Calu3 (cell line): ENCODE measurements around the gene SLC48A1. TPM values are rescaled to one million over a fixed set of nuclear protein-coding genes. Genes with fewer than 3 reads are reported as not detected.

Source experiments
- BruUV-seq: library from RNA; stranded (reverse); fragments of 400-500 nt; replicated peaks from 2 replicates; lab custom pipeline; 2021; lab: Mats Ljungman, UMichigan
- CTCF ChIA-PET: fragments of 300-600 bp; sonication (Branson Sonifier 250); formaldehyde crosslinking; loops from one replicate; lab custom pipeline; 2022; ENCODE audit warnings: antibody characterized with exemption; lab: Charles Lee
- DNase-seq: peaks from one replicate; pipeline ENCODE4 v3.0.0; 2022
- H3K27ac Mint-ChIP-seq: one replicate; pipeline ENCODE4 v1.8.0; 2022; ENCODE audit warnings: mixed read lengths; ENCODE audit not compliant: unreplicated experiment
- H3K27me3 Mint-ChIP-seq: one replicate; pipeline ENCODE4 v1.8.0; 2022; ENCODE audit warnings: mixed read lengths; ENCODE audit not compliant: unreplicated experiment
- H3K36me3 Mint-ChIP-seq: one replicate; pipeline ENCODE4 v1.8.0; 2022; ENCODE audit warnings: mild to moderate bottlenecking, moderate library complexity, mixed read lengths; ENCODE audit not compliant: insufficient read depth, unreplicated experiment
- H3K4me1 Mint-ChIP-seq: one replicate; pipeline ENCODE4 v1.8.0; 2022; ENCODE audit warnings: mild to moderate bottlenecking, low read depth, mixed read lengths; ENCODE audit not compliant: unreplicated experiment
- H3K4me3 Mint-ChIP-seq: one replicate; pipeline ENCODE4 v1.8.0; 2022; ENCODE audit warnings: mild to moderate bottlenecking, low read depth, moderate library complexity, mixed read lengths; ENCODE audit not compliant: unreplicated experiment
- H3K9me3 Mint-ChIP-seq: one replicate; pipeline ENCODE4 v1.8.0; 2022; ENCODE audit warnings: low read depth, mixed read lengths; ENCODE audit not compliant: unreplicated experiment
- intact Hi-C: fragments of 100-400 bp; cut with micrococcal nuclease; formaldehyde crosslinking; loops from one replicate; pipeline ENCODE4 v1.10.0; 2022; ENCODE audit not compliant: unreplicated experiment
- total RNA-seq: library from RNA; stranded (reverse); gene quantifications from 2 replicates; pipeline ENCODE4 v1.2.3, GENCODE V29; 2022
- TF ChIP-seq, protein P1 (sequence below): fragments of 200-600 bp; IDR thresholded peaks from one replicate; pipeline ENCODE4 v1.8.0; 2022; ENCODE audit warnings: antibody characterized with exemption; ENCODE audit not compliant: unreplicated experiment

The SLC48A1 gene
- total RNA-seq, 1 experiment from 2014 or later: 17.2 TPM

DNA sequence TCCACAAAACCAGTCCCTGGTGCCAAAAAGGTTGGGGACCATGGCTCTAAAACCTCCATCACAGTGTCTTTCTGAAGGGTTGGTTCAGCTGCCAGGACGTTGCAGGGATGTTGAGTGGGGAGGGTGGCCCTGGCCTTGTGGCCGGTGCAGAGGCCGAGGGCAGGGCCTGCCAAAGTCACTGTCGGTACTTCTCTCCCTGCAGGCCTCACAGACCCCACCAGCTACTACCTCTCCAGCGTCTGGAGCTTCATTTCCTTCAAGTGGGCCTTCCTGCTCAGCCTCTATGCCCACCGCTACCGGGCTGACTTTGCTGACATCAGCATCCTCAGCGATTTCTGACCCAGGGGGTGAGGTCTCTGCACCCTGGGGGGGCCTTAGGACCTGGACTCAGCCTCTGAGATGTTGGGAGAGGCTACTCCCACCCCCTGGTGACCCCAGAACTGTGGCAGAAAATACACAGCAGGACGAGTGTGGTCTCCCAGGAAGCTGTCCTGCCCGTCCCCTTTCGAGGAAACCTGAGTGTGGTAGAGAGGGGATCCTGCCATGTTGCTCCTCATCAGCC, 7.0 kb downstream of the SLC48A1 start:
- no TSS peak for BruUV-seq
- intact Hi-C loops: loop anchor here (1.0 to 5.0 kb wide), 2 partner anchors 57 to 65 kb away; no protein-coding TSS in a partner anchor
- no peaks in the 10 kb centered on the region for H3K9me3 Mint-ChIP-seq
- no peak overlapping the region for H3K27ac Mint-ChIP-seq
- H3K4me1 Mint-ChIP-seq: no peaks in the 10 kb centered on the region
- CTCF ChIA-PET: interaction anchor here (0.8 to 5.0 kb wide), 6 partner anchors 12 to 59 kb away, joined by 3 to 21 read pairs (median 4); no protein-coding TSS in a partner anchor
- TF ChIP-seq, protein P1, sequence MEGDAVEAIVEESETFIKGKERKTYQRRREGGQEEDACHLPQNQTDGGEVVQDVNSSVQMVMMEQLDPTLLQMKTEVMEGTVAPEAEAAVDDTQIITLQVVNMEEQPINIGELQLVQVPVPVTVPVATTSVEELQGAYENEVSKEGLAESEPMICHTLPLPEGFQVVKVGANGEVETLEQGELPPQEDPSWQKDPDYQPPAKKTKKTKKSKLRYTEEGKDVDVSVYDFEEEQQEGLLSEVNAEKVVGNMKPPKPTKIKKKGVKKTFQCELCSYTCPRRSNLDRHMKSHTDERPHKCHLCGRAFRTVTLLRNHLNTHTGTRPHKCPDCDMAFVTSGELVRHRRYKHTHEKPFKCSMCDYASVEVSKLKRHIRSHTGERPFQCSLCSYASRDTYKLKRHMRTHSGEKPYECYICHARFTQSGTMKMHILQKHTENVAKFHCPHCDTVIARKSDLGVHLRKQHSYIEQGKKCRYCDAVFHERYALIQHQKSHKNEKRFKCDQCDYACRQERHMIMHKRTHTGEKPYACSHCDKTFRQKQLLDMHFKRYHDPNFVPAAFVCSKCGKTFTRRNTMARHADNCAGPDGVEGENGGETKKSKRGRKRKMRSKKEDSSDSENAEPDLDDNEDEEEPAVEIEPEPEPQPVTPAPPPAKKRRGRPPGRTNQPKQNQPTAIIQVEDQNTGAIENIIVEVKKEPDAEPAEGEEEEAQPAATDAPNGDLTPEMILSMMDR: no peak
- H3K4me3 Mint-ChIP-seq: no peak overlapping the region
- H3K27me3 Mint-ChIP-seq: no peaks in the 10 kb centered on the region
- DNase-seq: no peak
- H3K36me3 Mint-ChIP-seq: peaks cover 19% of the 10 kb centered on the region

DNA sequence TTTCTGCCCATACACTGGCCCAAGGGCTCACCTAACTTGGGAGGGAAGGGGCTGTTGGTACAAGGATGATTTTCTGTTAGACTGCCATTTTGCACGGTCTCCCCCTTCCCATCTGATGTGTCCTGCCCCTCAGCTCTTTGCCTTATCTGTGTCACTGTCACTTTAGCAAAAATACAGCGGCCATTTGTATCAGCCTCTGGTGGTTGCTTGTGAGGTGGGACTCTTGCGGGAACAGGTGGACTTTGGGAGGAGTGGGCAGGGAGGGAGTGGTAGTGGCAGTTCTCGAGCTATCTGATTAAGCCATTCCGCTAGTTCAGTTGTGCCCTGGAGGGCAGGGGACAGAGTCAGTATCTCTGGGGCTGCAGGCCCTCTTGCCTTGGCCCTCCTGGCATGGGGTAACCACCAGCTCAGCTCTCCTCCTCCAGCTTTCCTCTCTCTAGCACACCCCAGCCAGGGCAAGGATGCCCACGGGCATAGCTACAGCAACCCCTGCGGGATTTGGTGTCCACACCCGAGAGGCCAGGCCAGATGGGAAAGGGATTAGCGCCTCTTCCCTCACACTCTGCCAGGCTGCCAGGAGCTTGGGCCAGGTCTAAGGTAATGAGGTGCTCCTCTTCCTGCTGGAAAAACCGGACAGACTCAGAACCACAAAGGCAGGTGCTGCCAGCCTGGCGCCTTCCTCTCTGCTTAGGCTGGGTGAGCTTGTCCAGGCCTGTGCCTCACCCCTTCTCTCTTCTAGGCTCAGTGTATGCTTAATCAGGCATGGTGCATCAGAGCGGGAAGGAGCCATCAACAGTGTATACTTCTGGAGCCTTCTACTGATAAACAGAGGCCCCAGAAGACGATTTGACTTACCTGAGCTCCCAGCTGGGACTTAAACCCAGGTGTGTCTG, 8.7 kb downstream of the SLC48A1 start:
- no peak for DNase-seq
- Mint-ChIP-seq H3K4me3 (no peak overlapping the region), H3K36me3 (peaks cover 12% of the 10 kb centered on the region), H3K27me3 (no peaks in the 10 kb centered on the region), H3K4me1 (no peaks in the 10 kb centered on the region), H3K27ac (no peak overlapping the region), H3K9me3 (no peaks in the 10 kb centered on the region)
- TF ChIP-seq, protein P1: no peak
- CTCF ChIA-PET: interaction anchor here (1.4 kb wide), 1 partner anchor 57 kb away, joined by 4 read pairs; no protein-coding TSS in a partner anchor
- intact Hi-C loops: no loop called here
- no TSS peak for BruUV-seq

DNA sequence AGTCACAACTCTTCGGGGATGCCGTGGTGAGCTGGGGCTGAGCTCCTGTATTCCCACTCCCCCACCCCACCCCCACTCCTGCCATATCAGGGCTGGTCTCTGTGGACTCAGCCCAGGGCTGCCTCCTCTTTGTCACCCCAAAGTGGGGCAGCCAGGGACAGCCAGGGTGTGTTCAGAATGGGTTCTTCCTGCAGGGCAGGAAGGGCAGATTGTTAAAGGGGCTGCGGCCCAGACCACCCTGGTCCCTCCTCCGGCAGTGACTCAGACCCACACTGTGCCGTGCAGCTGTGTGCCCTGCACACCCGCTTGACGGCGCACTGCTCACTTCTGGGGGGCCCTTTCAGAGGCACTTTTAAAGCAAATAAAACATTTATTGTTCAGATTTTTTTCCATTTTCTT, 9.3 kb downstream of the SLC48A1 start:
- no peaks in the 10 kb centered on the region for H3K27me3 Mint-ChIP-seq
- H3K36me3 Mint-ChIP-seq: peaks cover 12% of the 10 kb centered on the region
- H3K9me3 Mint-ChIP-seq: no peaks in the 10 kb centered on the region
- H3K4me1 Mint-ChIP-seq: no peaks in the 10 kb centered on the region
- no peak for DNase-seq
- no peak overlapping the region for H3K27ac Mint-ChIP-seq
- no TSS peak for BruUV-seq
- CTCF ChIA-PET: interaction anchor here (1.4 kb wide), 1 partner anchor 56 kb away, joined by 4 read pairs; no protein-coding TSS in a partner anchor
- intact Hi-C loops: no loop called here
- H3K4me3 Mint-ChIP-seq: no peak overlapping the region
- TF ChIP-seq, protein P1: no peak

DNA sequence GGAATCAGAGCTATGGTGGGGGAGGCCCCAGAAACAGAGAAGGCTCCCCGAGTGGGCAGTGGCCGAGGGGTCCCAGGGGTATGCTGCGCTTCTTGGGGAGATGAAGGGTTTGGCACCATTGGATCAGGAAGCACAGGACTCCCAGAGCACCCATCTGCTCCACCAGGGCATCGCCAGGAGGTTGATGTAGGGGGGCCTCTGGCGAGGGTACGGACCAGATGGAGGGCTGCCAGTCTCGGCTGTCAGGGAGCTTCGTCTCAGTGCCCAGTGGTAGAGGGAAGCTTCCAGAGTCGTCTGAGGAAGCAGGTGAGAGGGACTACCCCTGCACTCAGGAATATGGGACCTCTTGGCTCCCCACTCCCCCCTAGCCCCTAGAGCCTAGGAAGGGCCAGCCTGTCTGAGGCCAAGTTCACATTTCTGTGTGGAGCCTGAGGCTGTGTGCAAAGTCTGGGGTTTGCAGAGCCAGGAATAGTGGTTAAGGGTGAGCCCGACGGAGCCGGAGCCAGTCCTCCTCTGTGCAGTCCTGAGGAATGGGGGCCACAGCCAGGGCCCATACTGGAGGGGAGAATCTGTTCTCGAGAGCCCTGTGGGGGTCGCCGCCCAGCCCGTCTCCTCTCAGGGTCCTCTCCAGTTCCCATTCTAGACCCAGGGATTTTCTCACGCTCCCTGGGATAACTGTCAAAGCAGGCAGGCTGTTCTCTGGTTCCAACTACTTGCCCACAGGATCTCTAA, 10.2 kb downstream of the SLC48A1 start:
- Mint-ChIP-seq H3K27me3 (no peaks in the 10 kb centered on the region), H3K9me3 (no peaks in the 10 kb centered on the region), H3K27ac (peak overlapping the region; percentile 20), H3K4me1 (no peaks in the 10 kb centered on the region), H3K36me3 (peaks cover 12% of the 10 kb centered on the region), H3K4me3 (no peak overlapping the region)
- no TSS peak for BruUV-seq
- CTCF ChIA-PET: interaction anchor here (1.4 kb wide), 1 partner anchor 55 kb away, joined by 4 read pairs; no protein-coding TSS in a partner anchor
- TF ChIP-seq, protein P1: no peak
- DNase-seq: no peak
- intact Hi-C loops: no loop called here
